GM23338 (cell line): ENCODE results near the gene LIAS.

Experiments
- CREB1 ChIP-seq: fragments of 250-450 bp; sonication (Bioruptor Pico); IDR thresholded peaks from 2 replicates; pipeline ENCODE4 v1.5.0; 2020; ENCODE audit warnings: low read depth, mild to moderate bottlenecking, moderate library complexity
- CTCF ChIP-seq, 2 experiments: fragments of 200-600 bp in 1 of 2; sonication (generic) in 1 of 2; conservative IDR thresholded peaks; 2 replicates each; pipeline versions ENCODE4 v1.5.1 to v1.6.1; 2016 to 2017; ENCODE audit warnings: antibody characterized with exemption in 2 of 2, low read depth in 2 of 2, mild to moderate bottlenecking in 2 of 2, moderate library complexity in 1 of 2
- ETS1 ChIP-seq: IDR thresholded peaks from 2 replicates; pipeline ENCODE4 v1.6.1; 2016; ENCODE audit warnings: antibody characterized with exemption
- EZH2 ChIP-seq: fragments of 200-600 bp; sonication (generic); IDR thresholded peaks from one replicate; pipeline ENCODE4 v1.8.0; 2017; ENCODE audit warnings: antibody characterized with exemption, mild to moderate bottlenecking, low read depth; ENCODE audit not compliant: unreplicated experiment
- EZH2phosphoT487 ChIP-seq: fragments of 200-600 bp; sonication (generic); IDR thresholded peaks from one replicate; pipeline ENCODE4 v1.8.1; 2018; ENCODE audit warnings: antibody characterized with exemption; ENCODE audit not compliant: unreplicated experiment
- JUNB ChIP-seq: IDR thresholded peaks from one replicate; pipeline ENCODE4 v1.6.1; 2016; ENCODE audit warnings: antibody characterized with exemption; ENCODE audit not compliant: unreplicated experiment
- POLR2AphosphoS5 ChIP-seq: IDR thresholded peaks from 2 replicates; pipeline ENCODE4 v1.6.1; 2016; ENCODE audit warnings: antibody characterized with exemption, low read depth
- REST ChIP-seq: IDR thresholded peaks from one replicate; pipeline ENCODE4 v1.6.1; 2018; ENCODE audit warnings: antibody characterized with exemption; ENCODE audit not compliant: unreplicated experiment

- no peak for TF ChIP-seq CTCF (conservative IDR thresholded peaks at IDR 0.05; ENCODE audit: low read depth in 2 of 2)
- TF ChIP-seq JUNB = no peak
- no peak for TF ChIP-seq POLR2AphosphoS5
- no peak for TF ChIP-seq ETS1
- no peak for TF ChIP-seq REST
- TF ChIP-seq CREB1 (CRISPR knock-in tag) = no peak
- TF ChIP-seq EZH2phosphoT487 = no peak
- no peak for TF ChIP-seq EZH2
These were observed 43.3 kb downstream of the LIAS start for GRCh38 chr4:39502019-39502663.
